NCI-H2081 treated with DMSO at 0.1 percent for 48 hours (cell line): ENCODE results near the gene DOCK8.
"Not testable (repeated sequence)": the region's sequence is repeated elsewhere in the genome, so short reads cannot be mapped to it uniquely, and the experiment has no call there.

Experiments used
- DNase-seq: peaks from one replicate; lab custom pipeline; 2025; lab: John Stamatoyannopoulos, UW

DOCK8 gene

DNA sequence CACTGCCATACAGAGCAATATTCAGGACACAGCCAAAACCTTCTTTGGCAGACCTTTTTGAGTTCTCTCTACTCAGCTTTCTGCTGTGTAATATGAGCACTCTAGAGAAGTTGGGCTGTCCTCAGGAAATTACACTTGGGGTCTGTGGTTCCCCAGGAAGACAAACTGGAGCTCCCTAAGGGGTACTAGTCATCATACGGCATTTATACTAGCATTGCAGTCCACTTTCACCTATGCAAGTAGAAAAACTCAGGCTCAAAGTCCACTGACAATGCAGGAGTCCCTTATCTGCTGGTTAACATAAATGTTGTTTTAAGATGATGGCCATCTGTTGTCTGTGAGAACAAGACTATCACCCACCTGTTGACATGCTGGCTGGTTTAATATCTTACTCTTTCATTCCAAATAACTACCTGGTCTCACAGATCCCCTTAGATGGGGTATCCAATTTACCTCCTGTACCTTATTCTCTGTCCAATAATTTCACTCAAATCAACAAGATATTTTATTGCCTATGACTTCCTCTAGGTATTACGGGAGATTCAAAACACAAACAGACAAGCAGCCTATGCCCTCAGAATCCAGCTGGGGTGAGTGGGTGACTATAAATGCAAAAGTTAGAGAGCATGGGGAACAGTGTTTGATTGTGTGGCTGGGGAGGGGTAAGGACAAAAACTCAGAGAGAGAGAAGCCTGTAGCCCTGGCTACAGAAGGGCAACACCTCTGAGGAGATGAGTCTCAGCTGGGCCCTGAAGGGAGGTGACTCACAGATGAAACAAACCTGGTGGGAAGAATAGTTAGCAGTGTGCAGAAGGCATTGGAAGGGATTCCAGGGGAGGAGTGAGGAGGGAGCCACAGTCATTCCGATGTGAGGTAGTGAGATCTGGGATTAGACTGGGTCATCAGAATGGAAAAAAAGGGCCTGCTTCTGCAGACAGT is 10.2 kb downstream of the DOCK8 start:
- DNase-seq: no peak

DNA sequence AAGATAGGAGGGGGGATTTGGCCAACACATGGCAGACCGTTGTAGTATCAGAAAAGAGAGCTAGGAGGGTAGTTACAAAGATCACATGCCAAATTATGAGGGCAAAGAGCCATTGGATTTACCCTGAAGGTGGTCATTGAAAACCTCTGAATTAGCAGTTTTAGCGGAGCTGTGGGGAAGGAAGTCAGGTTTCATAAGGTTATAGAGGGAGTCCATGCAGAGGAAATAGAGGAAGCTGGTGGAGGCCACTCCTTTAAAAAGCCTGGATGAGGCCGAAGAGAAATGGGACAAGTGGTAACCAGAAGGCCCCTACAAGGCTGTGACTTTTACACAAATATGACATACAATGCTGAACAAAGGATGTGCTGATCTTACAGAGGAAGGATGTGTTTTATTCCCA is 13.2 kb downstream of the DOCK8 start:
- no peak for DNase-seq

DNA sequence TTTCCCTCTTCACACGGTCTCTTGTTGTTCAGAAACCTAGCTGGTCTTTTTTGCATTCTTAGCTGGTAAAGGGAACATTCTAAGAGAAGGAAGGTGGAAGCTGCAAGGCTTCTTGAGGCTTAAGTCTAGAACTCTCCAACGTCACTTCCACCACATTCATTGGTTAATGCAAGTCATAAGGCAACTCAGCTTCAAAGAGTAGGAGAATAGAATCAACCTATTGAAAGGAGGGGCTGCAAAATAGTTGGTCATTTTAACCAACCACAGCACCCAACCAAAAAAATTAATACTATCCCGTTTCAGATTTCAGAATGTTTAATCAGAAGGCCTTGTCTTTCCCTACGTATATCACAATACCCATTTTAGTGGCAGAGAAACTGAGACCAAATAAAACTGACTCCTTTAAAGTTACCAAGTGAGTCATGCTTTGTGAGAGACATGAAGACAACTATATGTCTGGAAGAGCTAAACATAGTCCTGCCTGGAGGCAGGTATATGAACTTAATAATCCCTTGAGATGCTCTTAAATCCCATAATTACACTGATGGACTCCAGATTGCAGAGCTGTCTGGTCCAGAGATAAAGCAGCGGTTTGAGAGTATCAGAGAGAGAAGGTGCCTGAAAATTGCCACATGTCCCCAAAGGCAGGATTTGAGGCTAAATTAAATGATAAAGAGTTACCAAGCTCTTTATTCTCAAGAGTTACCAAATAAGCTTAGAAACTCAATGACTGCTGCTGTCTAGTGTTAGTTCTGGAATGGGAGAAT is 14.4 kb downstream of the DOCK8 start:
- DNase-seq: no peak

DNA sequence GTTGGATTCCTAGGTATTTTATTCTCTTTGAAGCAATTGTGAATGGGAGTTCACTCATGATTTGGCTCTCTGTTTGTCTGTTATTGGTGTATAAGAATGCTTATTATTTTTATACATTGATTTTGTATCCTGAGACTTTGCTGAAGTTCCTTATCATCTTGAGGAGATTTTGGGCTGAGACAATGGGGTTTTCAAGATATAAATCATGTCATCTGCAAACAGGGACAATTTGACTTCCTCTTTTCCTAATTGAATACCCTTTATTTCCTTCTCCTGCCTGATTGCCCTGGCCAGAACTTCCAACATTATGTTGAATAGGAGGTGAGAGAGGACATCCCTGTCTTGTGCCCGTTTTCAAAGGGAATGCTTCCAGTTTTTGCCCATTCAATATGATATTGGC is 17.0 kb downstream of the DOCK8 start:
- DNase-seq: not testable (repeated sequence)

DNA sequence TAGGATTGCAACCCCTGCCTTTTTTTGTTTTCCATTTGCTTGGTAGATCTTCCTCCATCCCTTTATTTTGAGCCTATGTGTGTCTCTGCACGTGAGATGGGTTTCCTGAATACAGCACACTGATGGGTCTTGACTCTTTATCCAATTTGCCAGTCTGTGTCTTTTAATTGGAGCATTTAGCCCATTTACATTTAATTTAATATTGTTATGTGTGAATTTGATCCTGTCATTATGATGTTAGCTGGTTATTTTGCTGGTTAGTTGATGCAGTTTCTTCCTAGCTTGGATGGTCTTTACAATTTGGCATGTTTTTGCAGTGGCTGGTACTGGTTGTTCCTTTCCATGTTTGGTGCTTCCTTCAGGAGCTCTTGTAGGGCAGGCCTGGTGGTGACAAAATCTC is 19.0 kb downstream of the DOCK8 start:
- not testable (repeated sequence) for DNase-seq

DNA sequence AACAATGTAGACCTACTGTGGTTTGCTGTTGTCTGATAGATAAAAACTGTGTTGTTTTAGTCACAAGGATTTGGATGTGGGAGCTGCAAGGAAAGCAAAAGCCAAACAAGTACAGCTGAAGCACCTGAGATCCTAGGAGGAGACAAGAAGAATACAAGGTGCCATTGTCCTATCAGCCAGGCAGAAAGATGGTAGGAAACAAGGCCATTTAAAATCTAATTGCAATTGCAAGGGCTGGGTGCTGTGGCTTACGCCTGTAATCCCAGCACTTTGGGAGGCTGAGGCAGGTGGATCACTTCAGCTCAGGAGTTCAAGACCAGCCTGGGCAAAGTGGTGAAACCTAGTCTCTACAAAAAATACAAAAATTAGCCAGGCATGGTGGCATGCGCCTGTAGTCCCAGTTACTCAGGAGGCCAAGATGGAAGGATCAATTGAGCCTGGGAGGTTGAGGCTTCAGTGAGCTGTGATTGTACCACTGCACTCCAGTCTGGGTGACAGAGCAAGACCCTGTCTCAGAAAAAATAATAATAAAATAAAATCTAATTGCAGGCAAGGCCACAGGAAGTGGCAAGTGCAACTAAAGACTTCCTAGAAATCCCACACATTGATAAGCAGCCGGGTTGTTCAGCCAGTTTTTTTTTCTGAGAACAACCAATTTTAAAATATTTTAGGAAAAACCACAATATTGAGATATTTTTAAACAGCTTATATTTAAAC is 22.6 kb downstream of the DOCK8 start:
- no peak for DNase-seq

DNA sequence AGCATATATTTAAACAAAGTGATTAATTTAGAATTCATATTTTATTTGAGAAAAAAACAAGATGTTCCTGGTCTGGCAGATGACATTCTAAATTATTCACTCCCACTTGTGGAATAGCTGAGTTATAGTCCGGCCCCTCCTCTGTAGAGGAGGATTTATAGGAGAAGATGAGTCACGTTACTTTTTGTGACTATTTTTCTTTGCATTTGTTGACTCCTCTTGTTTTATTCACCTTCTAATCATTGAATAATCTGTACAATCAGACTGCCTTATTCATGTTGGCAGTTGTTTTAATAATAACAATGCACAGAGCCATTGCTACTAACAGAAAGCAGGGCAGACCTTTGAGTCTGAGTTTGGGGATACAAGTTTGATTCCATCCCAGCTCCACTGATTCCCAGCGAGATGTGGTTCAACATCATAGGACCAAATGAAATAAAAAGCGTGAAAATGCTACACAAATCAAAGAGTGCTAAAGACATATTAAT is 23.2 kb downstream of the DOCK8 start:
- DNase-seq: no peak

DNA sequence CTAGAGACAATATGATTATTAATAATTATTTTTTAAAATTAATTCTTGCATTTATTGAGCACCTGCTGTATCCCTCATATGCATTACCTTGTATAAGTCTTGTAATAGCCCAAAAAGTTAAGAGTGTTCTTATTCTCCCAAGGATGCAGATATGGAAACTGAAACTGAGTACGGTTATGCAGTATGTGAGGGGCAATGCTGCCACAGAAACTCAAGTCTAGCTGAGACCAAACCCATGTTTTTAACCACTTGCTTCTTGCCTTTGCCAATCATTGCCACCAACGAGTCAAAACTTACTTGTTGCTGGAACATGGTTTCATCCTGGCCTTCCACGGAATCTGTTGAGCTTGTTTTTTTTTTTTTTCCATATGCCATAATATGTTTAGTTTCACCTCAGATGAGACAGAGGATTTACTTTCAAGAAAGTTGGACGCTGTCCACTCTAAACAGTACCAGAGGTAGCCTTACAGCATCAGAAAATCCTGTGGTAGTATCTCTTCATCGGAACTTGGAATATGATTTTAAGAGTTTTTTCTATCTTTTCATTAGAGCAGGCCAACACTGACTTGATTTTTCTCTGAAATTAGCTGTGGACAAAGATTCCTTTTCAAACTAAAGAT is 27.9 kb downstream of the DOCK8 start:
- DNase-seq: no peak

DNA sequence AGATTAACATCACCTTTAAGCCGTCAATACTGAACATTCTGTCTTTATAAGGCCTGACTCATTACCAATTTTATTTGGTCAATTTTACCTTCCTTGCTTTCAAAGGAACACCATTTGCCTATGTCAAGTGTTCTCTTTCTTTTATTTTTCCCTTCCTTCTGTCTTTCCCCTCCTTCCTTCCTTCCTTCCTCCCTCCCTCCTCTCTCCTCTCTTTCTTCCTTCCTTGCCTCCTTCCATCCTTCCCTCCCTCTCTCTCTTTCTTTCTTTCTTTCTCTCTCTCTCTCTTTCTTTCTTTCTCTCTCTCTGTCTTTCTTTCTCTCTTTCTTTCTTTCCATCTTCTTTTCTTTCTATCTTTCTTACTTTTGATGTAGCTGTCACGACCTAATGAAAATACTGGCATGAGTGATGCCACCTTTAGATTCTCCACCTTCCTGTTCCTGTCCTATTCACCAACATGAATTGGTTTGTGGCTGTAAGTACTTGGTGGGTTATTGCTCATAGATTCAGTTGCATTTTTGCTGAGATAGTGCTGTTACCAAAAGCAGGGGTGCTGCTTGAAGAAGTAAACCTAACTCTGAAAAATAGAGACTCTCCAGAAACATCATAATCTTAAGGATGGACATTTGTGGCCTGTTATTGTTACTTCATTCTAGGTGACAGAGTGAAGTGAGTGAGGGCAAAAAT is 33.8 kb downstream of the DOCK8 start:
- no peak for DNase-seq

DNA sequence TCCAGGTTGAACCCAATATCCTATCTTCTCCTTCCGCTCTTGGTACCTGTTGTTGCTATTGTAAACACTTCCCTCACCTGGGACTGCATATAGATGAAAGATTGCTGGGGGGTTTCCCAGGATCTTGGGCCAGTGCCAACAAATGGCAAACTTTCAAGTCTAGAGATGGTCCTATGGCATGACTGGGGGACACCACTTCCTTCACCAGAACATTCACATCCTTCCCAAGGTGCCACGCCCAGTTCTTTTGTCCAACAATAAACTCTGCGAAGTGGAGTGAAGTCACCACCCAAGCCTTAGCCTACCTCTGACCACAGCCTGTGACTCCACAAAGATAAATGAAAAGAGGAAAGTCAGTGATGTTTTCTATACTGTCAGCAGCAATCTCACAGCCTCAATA is 34.4 kb downstream of the DOCK8 start:
- no peak for DNase-seq

DNA sequence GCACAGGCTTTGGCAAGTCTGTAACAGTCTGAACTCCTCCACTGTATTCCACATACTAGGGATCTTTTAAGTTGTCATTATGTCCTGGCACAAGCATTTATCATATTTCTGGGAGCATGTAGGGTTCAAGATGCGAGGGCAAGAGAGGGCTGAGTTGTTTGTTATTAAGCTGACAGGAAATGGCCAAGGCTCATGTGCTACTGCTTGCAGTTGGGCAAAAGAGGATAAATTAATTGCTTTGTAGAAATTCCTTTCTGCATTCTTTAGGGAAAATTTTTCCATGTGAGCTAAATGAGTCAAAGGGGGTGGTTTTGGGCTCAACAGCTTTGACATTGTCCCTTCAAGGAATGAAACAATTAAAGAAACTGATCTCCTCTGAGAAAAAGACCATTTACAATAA is 35.4 kb downstream of the DOCK8 start:
- DNase-seq: no peak

DNA sequence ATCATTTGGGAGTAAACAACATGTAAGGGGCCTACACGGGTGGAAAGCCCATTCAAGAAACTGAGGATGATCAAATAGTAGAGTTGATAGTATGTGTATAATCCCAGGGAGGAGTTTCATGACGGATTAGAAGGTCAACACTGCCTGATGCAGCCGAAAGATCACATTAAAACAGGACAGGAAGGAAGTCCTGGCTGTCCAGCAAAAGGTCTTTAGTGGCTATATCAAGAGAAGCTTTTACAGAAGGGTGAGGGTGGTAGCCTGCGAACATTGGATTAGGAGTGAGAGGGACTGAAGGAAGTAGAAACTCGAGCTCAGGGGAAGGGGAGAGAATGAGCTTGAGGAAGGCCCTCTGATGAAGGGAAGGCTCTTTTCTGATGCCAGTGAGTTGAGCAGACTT is 36.0 kb downstream of the DOCK8 start:
- no peak for DNase-seq

DNA sequence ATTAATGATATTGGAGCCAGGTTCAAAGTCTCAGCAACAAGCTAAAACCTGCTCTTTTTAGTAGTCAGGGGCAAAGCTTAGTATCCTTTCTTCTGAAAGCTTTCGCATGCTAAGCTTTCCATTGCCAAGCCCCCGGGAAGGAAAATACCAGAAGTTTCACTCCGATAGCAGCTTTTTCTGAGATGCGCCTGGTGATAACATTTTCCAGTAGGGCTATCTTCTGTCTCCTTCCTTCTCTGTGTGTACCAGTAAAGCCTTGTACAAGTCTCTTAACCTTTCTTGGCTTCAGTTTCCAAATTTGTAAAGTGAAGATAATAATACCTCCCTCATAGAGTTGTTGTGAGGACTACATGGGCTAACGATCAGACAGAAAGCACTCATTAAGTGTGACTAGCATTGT is 36.7 kb downstream of the DOCK8 start:
- no peak for DNase-seq

DNA sequence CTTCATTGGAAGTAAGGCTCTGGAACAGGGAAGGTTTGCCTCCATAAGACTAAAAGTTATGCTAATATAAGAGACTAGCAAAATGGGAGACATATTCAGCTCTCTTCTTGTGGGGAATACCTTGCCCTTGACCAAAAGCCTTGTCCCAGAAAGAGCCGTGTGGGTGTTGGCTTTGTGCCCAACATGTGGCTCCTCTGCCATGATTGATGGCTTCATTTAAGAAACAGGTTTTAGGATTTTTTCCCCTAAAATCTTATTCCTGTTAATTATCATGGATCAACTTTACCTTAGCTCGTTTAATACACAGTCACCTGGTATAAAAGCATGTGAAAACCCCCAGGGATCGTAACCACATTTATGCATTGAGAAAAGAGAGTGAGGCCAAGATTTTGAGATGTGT is 38.9 kb downstream of the DOCK8 start:
- no peak for DNase-seq

DNA sequence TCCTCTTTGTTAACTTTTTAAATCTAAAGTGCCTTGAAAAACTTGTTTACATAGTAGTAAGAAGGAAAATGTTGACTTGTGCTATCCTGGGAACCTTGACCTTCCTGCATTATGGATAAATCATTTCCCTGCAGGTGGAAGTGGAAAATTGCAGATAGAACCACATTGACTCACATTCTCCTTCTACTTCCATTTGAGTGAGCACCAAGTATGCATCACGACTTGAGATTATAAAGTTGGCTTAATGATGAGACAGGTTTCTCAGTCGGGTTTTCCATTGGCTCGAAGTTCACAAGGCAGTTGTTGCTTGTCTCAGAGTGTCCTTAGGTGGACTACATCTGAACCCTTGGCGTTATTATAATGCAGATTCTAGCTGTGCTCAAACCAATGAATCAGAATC is 39.9 kb downstream of the DOCK8 start:
- no peak for DNase-seq

DNA sequence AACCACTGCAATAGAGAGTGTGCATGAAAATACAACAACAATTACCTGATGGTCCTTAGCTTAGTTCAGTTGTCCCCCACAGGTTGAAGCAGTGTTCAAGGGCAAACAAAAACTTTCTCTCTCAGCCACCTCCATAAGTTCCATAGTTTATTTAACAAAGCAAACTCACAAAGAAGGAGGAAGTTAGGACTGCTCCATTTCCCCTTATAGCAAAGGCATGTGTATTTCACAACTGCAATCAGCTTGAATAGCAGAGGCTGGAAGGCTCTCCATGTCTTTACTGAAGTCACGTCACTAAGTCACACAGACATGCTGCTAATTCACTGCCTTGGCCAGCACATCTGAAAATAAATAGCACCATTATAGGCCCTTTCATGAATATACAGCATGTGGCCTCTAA is 43.3 kb downstream of the DOCK8 start:
- DNase-seq: no peak

DNA sequence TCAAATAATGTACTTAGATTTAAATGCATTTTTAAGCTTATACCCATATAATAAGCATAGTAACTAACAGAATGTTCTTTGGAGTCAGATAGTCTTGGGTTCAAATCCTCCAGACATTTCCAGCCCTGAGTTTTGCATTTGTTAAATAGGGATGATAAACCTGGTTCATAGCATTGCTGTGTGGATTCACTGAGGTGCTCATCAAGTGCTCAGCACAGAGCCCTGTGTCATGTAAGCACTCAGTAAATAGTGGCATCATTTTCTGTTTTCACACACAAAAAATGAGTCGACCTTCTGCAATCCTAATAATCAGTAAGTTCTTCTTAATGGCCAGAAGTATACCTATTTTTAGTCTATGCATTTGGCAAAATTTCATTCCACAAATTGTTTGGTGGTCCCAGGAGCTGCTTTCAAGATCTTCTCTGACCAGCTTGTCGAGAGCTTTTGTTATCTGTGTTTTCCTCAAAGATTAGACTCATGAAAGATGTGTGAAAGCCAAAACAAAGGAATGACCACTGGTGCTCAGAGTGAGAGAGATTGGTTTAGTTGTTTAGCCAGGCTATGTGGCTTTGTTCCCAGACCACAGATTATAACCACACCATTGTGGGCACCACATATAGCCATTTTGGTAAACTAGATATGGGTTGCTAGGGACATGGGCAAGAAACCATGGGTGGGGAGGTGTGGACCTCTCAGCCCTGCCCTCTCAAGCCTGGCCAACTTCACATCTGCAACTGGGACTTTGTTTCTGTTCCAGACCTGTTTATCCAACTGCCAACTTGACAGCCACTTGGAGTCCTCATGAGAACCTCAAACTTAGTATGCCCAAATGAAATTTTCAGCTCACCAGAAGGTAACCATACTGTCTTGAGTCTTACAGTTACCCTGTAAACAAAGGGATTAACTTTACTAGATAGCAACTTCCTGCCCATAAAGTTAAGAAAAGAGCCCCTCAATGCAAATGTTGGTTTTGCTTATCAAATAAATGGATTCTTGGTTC is 45.0 kb downstream of the DOCK8 start:
- DNase-seq: no peak

DNA sequence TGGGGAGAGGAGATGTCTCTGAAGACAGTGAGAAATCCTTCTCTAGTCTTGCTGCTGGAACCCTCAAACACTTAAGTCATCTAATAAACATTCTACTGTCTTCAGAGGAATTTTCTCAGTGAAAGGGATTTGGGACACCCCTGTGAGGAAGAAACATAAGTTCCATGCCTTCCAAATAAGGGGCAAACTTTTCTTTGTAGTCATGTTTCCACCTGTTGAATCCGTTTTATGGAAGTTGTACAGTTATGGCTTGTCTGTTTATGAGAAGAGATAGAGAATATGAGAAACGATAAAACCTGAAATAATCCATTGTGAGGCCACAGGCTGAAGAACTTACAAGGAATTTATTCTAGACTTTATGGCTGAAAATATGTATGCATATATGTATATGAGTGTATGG is 49.6 kb downstream of the DOCK8 start:
- DNase-seq: no peak

DNA sequence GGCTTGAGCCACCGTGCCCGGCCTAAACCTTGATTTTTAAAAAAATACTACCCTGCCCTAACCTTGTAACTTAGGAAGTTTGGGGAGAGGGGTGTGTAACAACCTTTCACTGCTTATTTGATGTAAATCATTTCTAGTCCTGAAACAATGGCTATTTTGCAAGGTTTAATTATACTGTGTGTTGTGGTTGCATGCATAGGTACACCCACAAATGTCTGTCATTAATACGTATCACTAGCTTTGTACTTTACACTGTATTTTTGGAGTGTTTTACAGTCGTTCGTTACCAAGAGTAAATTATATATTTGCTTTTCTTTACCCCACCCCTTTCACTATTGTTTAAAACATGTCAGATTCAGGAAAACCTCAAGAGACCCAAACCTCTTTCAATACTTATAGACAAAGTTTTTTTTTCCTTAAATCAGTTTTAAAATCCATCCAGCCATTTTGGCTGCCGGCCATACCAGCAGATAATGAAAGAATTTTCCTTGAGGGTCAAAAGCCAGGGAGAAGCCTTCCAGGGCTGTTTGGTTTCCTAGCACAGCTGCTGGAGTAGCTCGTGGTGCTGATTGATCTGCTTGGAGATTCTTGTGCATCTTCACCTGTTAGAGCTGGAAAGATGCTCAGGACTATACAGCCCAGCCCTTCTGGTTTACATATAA is 50.7 kb downstream of the DOCK8 start:
- no peak for DNase-seq

DNA sequence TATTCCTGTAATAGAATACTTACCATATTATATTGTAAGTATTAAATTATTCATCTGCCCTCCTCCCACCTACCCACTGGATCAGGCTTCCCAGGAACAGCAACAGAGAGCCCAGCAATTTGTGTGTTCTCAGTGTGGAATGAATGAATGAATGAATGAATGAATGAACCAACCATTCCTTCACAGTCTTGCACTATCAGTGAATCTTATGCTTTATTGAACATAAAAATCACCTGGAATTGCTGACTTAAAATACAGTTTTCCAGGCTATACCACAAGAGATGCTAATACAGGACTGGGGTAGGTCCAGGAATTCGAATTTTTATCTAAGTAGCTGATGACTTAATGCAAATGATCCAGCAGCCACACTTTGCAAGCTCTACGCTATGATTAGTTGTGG is 51.6 kb downstream of the DOCK8 start:
- no peak for DNase-seq
